GM18867 (cell line): ENCODE measurements around the gene NETO1.

Source experiments
- ATAC-seq: cut with Tn5 transposase; IDR thresholded peaks from one replicate; pipeline ENCODE4 v1.9.1; 2021; ENCODE audit warnings: mild to moderate bottlenecking, moderate library complexity; ENCODE audit not compliant: unreplicated experiment

The NETO1 gene, protein sequence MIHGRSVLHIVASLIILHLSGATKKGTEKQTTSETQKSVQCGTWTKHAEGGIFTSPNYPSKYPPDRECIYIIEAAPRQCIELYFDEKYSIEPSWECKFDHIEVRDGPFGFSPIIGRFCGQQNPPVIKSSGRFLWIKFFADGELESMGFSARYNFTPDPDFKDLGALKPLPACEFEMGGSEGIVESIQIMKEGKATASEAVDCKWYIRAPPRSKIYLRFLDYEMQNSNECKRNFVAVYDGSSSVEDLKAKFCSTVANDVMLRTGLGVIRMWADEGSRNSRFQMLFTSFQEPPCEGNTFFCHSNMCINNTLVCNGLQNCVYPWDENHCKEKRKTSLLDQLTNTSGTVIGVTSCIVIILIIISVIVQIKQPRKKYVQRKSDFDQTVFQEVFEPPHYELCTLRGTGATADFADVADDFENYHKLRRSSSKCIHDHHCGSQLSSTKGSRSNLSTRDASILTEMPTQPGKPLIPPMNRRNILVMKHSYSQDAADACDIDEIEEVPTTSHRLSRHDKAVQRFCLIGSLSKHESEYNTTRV

DNA sequence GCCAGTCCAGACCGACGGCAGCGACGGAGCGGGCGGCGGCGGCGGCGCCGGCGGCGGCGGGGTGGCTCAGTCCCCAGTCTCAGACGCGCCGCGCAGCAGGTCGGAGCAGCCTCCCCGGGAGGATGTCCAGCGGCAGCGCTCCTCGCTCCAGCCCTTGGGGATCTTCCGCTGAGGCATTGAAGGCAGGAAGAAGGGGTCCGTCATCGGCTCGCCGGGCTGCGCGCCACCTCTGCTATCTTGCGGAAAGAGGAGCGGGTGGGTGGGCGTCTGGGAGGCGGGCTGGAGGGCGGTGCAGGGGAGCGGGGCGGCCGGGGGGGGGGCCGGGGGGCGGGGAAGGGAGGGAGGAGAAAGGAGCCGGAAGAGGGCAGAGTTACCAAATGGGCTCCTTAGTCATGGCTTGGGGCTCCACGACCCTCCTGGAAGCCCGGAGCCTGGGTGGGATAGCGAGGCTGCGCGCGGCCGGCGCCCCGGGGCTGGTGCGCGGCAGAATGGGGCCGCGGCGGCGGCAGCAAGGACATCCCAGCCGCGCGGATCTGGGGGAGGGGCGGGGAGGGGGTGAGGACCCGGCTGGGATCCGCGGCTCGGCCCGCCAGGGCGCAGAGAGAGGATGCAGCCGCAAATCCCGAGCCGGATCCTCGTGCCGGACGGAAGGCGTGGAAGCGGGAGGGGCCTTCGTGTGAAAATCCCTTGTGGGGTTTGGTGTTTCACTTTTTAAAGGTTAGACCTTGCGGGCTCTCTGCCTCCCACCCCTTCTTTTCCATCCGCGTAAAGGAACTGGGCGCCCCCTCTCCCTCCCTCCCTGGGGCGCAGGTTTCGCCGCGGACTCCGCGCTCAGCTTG lies at the start of gene NETO1:
NETO1 (minus strand) TSS at position 242 of the 839 bp plus-strand sequence. CDS start 696 bp downstream, outside the sequence.
- ATAC-seq, result no peak

DNA sequence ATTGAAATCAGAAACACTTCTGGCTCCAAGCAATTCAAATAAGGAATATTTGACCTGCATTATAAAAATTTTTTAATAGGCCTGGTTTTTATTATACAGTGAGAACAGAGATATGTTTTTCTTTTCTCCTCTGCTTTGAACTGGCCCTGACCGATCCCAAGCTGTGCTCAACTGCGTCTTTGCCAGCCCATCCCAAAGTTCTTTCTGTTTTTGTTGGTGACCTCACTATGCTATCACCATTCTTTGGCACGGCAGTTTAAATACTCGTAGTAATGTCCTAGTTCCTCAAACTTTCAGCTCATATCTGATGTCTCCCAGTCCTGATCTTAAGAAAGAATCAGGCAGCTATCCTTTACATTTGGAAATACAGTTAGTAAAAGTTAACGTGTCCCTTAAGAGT lies 42.3 kb upstream of the NETO1 start:
- ATAC-seq, result no peak

- ATAC-seq, result no peak
Observed at GRCh38 chr18:72908181-72908580, 40.4 kb upstream of the NETO1 start.

DNA sequence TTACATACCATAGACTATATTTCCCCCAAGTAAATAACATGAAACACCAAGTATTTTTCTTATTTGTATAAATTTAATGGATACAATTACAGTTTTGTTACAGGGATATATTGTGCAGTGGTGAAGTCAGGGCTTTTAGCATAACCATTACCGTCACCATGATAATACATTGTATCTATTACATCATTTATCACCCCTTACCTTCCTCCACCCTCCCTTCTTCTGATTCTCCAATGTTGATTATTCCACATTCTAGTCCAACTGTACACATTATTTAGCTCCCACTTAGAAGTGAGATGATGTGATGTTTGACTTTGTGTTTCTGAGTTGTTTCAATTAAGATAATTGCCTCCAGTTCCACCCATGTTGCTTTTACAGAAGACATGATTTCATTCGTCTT lies 35.2 kb upstream of the NETO1 start:
- ATAC-seq, result no peak

DNA sequence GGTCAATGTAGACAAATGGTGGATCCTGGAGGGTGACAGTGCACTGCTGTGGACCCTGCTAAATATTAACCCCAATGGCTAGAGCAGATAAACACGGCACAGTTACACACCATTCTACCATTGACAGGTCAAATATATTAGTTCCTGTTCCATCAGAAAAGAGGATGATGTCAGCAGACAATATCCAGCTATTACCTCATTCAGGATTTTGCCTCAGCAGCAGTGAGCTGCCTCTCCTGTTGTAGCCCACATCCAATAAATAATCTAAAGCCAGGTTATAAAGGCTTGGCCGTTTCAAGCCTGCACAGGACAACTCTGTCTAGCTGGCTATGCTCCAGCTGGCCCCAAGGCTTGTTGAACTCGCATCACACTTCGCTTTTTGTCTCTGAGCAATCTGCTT lies 31.6 kb upstream of the NETO1 start:
- no peak for ATAC-seq

GRCh38 chr18:72898870-72899269 lies 31.1 kb upstream of the NETO1 start:
- no peak for ATAC-seq

- ATAC-seq, result no peak
Observed at GRCh38 chr18:72895548-72895947, 27.8 kb upstream of the NETO1 start.

GRCh38 chr18:72878561-72878960 lies 10.8 kb upstream of the NETO1 start:
- ATAC-seq, result no peak

- no peak for ATAC-seq
Observed at GRCh38 chr18:72878143-72878542, 10.4 kb upstream of the NETO1 start.

- no peak for ATAC-seq
Observed at GRCh38 chr18:72871091-72871490, 3.3 kb upstream of the NETO1 start.

GRCh38 chr18:72869226-72870185 lies 1.7 kb upstream of the NETO1 start:
- ATAC-seq, result no peak

DNA sequence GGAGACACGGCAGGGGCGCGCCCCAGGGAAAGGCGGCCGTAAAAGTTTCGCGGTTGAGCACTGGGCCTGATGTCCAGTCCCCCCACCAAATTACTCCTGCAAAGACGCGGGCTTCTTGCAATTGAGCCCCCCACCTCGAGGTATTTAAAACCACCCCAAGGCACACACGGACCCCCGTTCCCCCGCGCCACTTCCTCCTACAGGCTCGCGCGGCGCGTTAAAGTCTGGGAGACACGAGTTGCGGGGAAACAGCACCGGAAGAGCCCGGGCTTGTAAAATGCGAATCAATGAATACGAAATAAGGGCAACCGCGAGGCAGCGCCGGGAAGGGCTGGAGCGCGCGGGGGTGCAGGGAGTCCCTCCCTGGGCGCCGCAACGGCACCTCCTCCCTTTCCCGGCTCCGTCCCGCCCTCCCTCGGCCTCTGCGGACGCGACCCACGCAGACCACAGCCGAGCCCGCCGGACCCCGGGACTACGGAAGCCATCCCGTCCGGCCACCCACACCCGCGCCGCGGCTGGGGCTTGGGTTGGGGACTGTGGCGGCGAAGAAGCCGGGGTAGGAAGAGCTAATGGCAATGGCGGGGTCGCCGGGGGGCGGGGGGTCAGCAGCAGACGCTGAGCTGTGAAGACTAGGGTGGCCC lies 918 bp upstream of the NETO1 start:
- no peak for ATAC-seq

- no peak for ATAC-seq
Observed at GRCh38 chr18:72866901-72867745, 664 bp downstream of the NETO1 start.

DNA sequence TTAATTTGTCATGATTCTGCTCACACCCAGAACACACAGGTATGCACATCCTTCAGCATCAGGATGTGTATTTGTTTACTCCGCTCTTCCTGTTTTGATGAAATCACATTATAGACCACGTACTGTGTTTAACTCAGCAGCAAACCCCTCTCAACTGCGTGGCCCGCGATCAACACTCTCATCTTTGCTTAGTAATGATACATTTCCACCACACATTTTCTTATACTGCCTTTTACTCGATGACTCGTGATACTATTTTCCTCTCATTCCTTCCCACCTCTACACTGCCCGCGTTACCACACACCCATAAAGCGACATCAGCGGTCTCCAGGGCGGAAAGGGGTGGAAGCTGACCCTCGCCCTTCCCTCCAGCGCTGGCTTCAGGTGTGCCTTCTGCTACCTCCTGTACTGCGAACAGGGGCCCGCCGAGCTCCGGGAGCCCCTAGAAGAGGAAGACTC lies 1.3 kb downstream of the NETO1 start:
- ATAC-seq, result no peak

DNA sequence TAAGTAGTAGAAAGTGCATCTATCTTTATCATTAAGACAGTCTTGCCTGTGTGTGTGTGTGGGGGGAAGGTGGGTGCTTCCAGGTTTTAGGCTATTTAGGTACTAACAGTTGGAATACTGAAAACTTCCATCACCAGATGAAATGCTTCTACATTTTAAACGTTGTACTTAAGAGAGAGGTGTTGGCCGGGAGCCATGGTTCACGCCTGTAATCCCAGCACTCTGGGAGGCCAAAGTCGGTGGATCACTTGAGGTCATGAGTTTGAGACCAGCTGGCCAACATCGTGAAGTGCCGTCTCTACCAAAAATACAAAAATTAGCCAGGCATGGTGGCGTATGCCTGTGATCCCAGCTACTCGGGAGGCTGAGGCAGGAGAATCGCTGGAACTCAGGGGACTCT lies 4.0 kb downstream of the NETO1 start:
- no peak for ATAC-seq

- no peak for ATAC-seq
Observed at GRCh38 chr18:72859088-72859487, 8.7 kb downstream of the NETO1 start.

- no peak for ATAC-seq
Observed at GRCh38 chr18:72849671-72850070, 18.1 kb downstream of the NETO1 start.

- no peak for ATAC-seq
Observed at GRCh38 chr18:72848503-72849237, 19.1 kb downstream of the NETO1 start.
